ENCODE data around the gene PDIA2.

- TF ChIP-seq CTCF (IDR thresholded peaks at IDR 0.05) (no peak), POLR2A (IDR thresholded peaks at IDR 0.05) (no peak)
These were observed 9.2 kb upstream of the PDIA2 start for GRCh38 chr16:273547-274421.

Data from testis (tissue), 2 donors.